ENCODE results near the gene GTF2IRD1.

Gene GTF2IRD1

GRCh38 chr7:74572301-74572979 is 118.7 kb downstream of the GTF2IRD1 start:
- TF ChIP-seq CTCF (IDR thresholded peaks at IDR 0.05; ENCODE audit: borderline replicate concordance, insufficient read depth, low read depth, low read length) = no peak
- H3K4me3 ChIP-seq (ENCODE audit: low read depth, low read length) = no peak overlapping the region

GRCh38 chr7:74573512-74573911 is 119.8 kb downstream of the GTF2IRD1 start:
- no peak for TF ChIP-seq CTCF (IDR thresholded peaks at IDR 0.05; ENCODE audit: borderline replicate concordance, insufficient read depth, low read depth, low read length)
- no peak overlapping the region for H3K4me3 ChIP-seq (ENCODE audit: low read depth, low read length)

GRCh38 chr7:74575083-74575784 is 121.5 kb downstream of the GTF2IRD1 start:
- H3K4me3 ChIP-seq (ENCODE audit: low read depth, low read length) = no peak overlapping the region
- no peak for TF ChIP-seq CTCF (IDR thresholded peaks at IDR 0.05; ENCODE audit: borderline replicate concordance, insufficient read depth, low read depth, low read length)

- no peak for TF ChIP-seq CTCF (IDR thresholded peaks at IDR 0.05; ENCODE audit: borderline replicate concordance, insufficient read depth, low read depth, low read length)
- no peak overlapping the region for H3K4me3 ChIP-seq (ENCODE audit: low read depth, low read length)
Observed at GRCh38 chr7:74575811-74576210, 122.1 kb downstream of the GTF2IRD1 start.

GRCh38 chr7:74579800-74580685 is 126.3 kb downstream of the GTF2IRD1 start:
- no peak for TF ChIP-seq CTCF (IDR thresholded peaks at IDR 0.05; ENCODE audit: borderline replicate concordance, insufficient read depth, low read depth, low read length)
- H3K4me3 ChIP-seq (ENCODE audit: low read depth, low read length) = no peak overlapping the region

- no peak for TF ChIP-seq CTCF (IDR thresholded peaks at IDR 0.05; ENCODE audit: borderline replicate concordance, insufficient read depth, low read depth, low read length)
- H3K4me3 ChIP-seq (ENCODE audit: low read depth, low read length) = no peak overlapping the region
Observed at GRCh38 chr7:74581916-74582440, 128.3 kb downstream of the GTF2IRD1 start.
